PFSK-1 (cell line): ENCODE results near the gene TRMU.

Experiments used
- FOXP2 ChIP-seq: optimal IDR thresholded peaks from 2 replicates; pipeline ENCODE3; 2011; ENCODE audit warnings: borderline replicate concordance, control low read depth, inconsistent platforms; ENCODE audit not compliant: insufficient read depth; ENCODE audit errors: extremely low read length, extremely low read depth
- POLR2AphosphoS5 ChIP-seq: IDR thresholded peaks from 2 replicates; pipeline ENCODE4 v1.6.1; 2012; ENCODE audit warnings: low read depth, mild to moderate bottlenecking, control low read depth, low read length, moderate library complexity
- REST ChIP-seq, 2 experiments: IDR thresholded peaks; 2 replicates each; pipeline versions ENCODE4 v1.6.1 to v1.8.0; 2011 to 2012; ENCODE audit warnings: low read depth in 2 of 2, low read length in 2 of 2, control low read depth in 1 of 2, inconsistent platforms in 1 of 2, mild to moderate bottlenecking in 1 of 2, moderate library complexity in 1 of 2; ENCODE audit not compliant: insufficient read depth in 1 of 2
- TAF1 ChIP-seq: IDR thresholded peaks from 2 replicates; pipeline ENCODE4 v1.6.1; 2012; ENCODE audit warnings: low read length, control low read depth, borderline replicate concordance; ENCODE audit not compliant: insufficient read depth

GRCh38 chr22:46299101-46299500 lies 36.4 kb upstream of the TRMU start:
- TF ChIP-seq POLR2AphosphoS5 = no peak
- TF ChIP-seq FOXP2 = no peak
- no peak for TF ChIP-seq TAF1
- TF ChIP-seq REST (IDR thresholded peaks at IDR 0.05; ENCODE audit: insufficient read depth in 1 of 2, low read depth in 2 of 2, low read length in 2 of 2) = no peak
